H9 (cell line): Measurements from ENCODE around the gene SPEF2. TPM values are rescaled to one million over a fixed set of nuclear protein-coding genes. Genes with fewer than 3 reads are reported as not detected.

Source experiments
- DNase-seq: peaks from one replicate; pipeline ENCODE4 v3.0.0-alpha.2; 2017
- H2AFZ ChIP-seq: one replicate; pipeline ENCODE4 v1.6.1; 2013; ENCODE audit warnings: mild to moderate bottlenecking, low read length, control low read depth, moderate library complexity
- H2AK5ac ChIP-seq: 2 replicates; pipeline ENCODE4 v1.6.1; 2013; ENCODE audit warnings: low read length, control low read depth, mixed read lengths; ENCODE audit not compliant: insufficient read length
- H2BK120ac ChIP-seq: one replicate; pipeline ENCODE4 v1.6.1; 2013; ENCODE audit warnings: low read depth, mild to moderate bottlenecking, low read length, control low read depth, inconsistent platforms; ENCODE audit not compliant: poor library complexity, severe bottlenecking
- H2BK12ac ChIP-seq: 2 replicates; pipeline ENCODE4 v1.6.1; 2013; ENCODE audit warnings: low read length, control low read depth, mixed read lengths, low read depth; ENCODE audit not compliant: insufficient read length
- H2BK15ac ChIP-seq: 2 replicates; pipeline ENCODE4 v1.6.1; 2013; ENCODE audit warnings: low read depth, low read length, control low read depth
- H2BK20ac ChIP-seq: one replicate; pipeline ENCODE4 v1.6.1; 2013; ENCODE audit warnings: low read depth, mild to moderate bottlenecking, low read length, control low read depth, inconsistent platforms; ENCODE audit not compliant: poor library complexity, severe bottlenecking
- H2BK5ac ChIP-seq: 2 replicates; pipeline ENCODE4 v1.6.1; 2013; ENCODE audit warnings: low read length, control low read depth, mixed read lengths; ENCODE audit not compliant: insufficient read length
- H3K14ac ChIP-seq: 2 replicates; pipeline ENCODE4 v1.6.1; 2013; ENCODE audit warnings: low read length, control low read depth; ENCODE audit not compliant: insufficient read depth
- H3K18ac ChIP-seq: 2 replicates; pipeline ENCODE4 v1.6.1; 2013; ENCODE audit warnings: low read depth, mild to moderate bottlenecking, mixed read lengths, low read length, control low read depth; ENCODE audit not compliant: insufficient read length
- H3K23ac ChIP-seq: 2 replicates; pipeline ENCODE4 v1.6.1; 2013; ENCODE audit warnings: low read length, control low read depth, mixed read lengths, low read depth; ENCODE audit not compliant: insufficient read length
- H3K23me2 ChIP-seq: 2 replicates; pipeline ENCODE4 v1.6.1; 2013; ENCODE audit warnings: low read depth, mild to moderate bottlenecking, mixed read lengths, low read length, control low read depth; ENCODE audit not compliant: insufficient read length, poor library complexity, severe bottlenecking
- H3K27ac ChIP-seq: 2 replicates; pipeline ENCODE4 v1.5.1; 2013; ENCODE audit warnings: low read length, control low read depth, mixed read lengths, low read depth; ENCODE audit not compliant: insufficient read length
- H3K27me3 ChIP-seq: 2 replicates; pipeline ENCODE4 v1.6.1; 2013; ENCODE audit warnings: low read length, control low read depth, inconsistent platforms; ENCODE audit not compliant: insufficient read depth
- H3K4ac ChIP-seq: 2 replicates; pipeline ENCODE4 v1.6.1; 2013; ENCODE audit warnings: low read depth, mild to moderate bottlenecking, control low read depth, inconsistent platforms, low read length, moderate library complexity
- H3K4me1 ChIP-seq: 2 replicates; pipeline ENCODE4 v1.6.1; 2013; ENCODE audit warnings: low read length, control low read depth, inconsistent platforms; ENCODE audit not compliant: insufficient read depth
- H3K4me2 ChIP-seq: 2 replicates; pipeline ENCODE4 v1.6.1; 2013; ENCODE audit warnings: low read length, control low read depth, mixed read lengths; ENCODE audit not compliant: insufficient read length, insufficient read depth
- H3K56ac ChIP-seq: 2 replicates; pipeline ENCODE4 v1.6.1; 2013; ENCODE audit warnings: low read depth, mild to moderate bottlenecking, mixed read lengths, low read length, control low read depth; ENCODE audit not compliant: insufficient read length
- H3K79me1 ChIP-seq: 2 replicates; pipeline ENCODE4 v1.6.1; 2013; ENCODE audit warnings: low read depth, mild to moderate bottlenecking, moderate library complexity, low read length, control low read depth, inconsistent platforms; ENCODE audit not compliant: insufficient read depth, poor library complexity, severe bottlenecking
- H3K79me2 ChIP-seq: 2 replicates; pipeline ENCODE4 v1.6.1; 2013; ENCODE audit warnings: low read length, control low read depth, inconsistent platforms; ENCODE audit not compliant: insufficient read depth
- H3K9ac ChIP-seq: 2 replicates; pipeline ENCODE4 v1.6.1; 2013; ENCODE audit warnings: low read length, control low read depth, mixed read lengths; ENCODE audit not compliant: insufficient read length; ENCODE audit errors: extremely low read depth
- H3K9me3 ChIP-seq: one replicate; pipeline ENCODE4 v1.6.1; 2013; ENCODE audit warnings: low read depth, low read length, inconsistent platforms; ENCODE audit not compliant: control insufficient read depth
- H3T11ph ChIP-seq: one replicate; pipeline ENCODE4 v1.6.1; 2013; ENCODE audit warnings: mild to moderate bottlenecking, low read length, control low read depth, inconsistent platforms
- H4K20me1 ChIP-seq: one replicate; pipeline ENCODE4 v1.6.1; 2013; ENCODE audit not compliant: control insufficient read depth, insufficient read length, insufficient read depth
- H4K5ac ChIP-seq: 2 replicates; pipeline ENCODE4 v1.6.1; 2013; ENCODE audit warnings: low read depth, mild to moderate bottlenecking, mixed read lengths, low read length, control low read depth; ENCODE audit not compliant: insufficient read length
- H4K8ac ChIP-seq: replicated peaks from 2 replicates; pipeline ENCODE4 v1.6.1; 2013; ENCODE audit warnings: low read length, control low read depth, mixed read lengths, low read depth; ENCODE audit not compliant: insufficient read length
- H4K91ac ChIP-seq: 2 replicates; pipeline ENCODE4 v1.6.1; 2013; ENCODE audit warnings: low read depth, mild to moderate bottlenecking, moderate library complexity, mixed read lengths, low read length, control low read depth; ENCODE audit not compliant: insufficient read length
- H3K27ac Mint-ChIP-seq, 3 experiments: 2 replicates in 2 of 3; 3 replicates in 1 of 3; pipeline ENCODE4 v1.8.0; 2020 to 2021; ENCODE audit warnings: mixed read lengths in 3 of 3, mild to moderate bottlenecking in 1 of 3, moderate library complexity in 1 of 3
- H3K27me3 Mint-ChIP-seq: 2 replicates; pipeline ENCODE4 v1.8.0; 2021; ENCODE audit warnings: low read depth, mild to moderate bottlenecking, moderate library complexity, mixed read lengths
- H3K36me3 Mint-ChIP-seq, 3 experiments: 2 replicates in 2 of 3; 3 replicates in 1 of 3; pipeline ENCODE4 v1.8.0; 2020 to 2021; ENCODE audit warnings: low read depth in 3 of 3, mixed read lengths in 3 of 3; ENCODE audit not compliant: insufficient read depth in 1 of 3
- H3K4me1 Mint-ChIP-seq, 2 experiments: 2 replicates each; pipeline ENCODE4 v1.8.0; 2020; ENCODE audit warnings: mixed read lengths in 2 of 2
- H3K4me3 Mint-ChIP-seq, 2 experiments: 2 replicates in 1 of 2; 3 replicates in 1 of 2; pipeline ENCODE4 v1.8.0; 2020 to 2021; ENCODE audit warnings: mild to moderate bottlenecking in 2 of 2, mixed read lengths in 2 of 2, moderate library complexity in 1 of 2
- H3K9me3 Mint-ChIP-seq, 2 experiments: 2 replicates in 1 of 2; 3 replicates in 1 of 2; pipeline ENCODE4 v1.8.0; 2020; ENCODE audit warnings: mild to moderate bottlenecking in 2 of 2, mixed read lengths in 2 of 2, moderate library complexity in 1 of 2
- CTCF ChIP-seq: fragments of 200-600 bp; sonication (generic); conservative IDR thresholded peaks from 3 replicates; pipeline ENCODE4 v1.8.0; 2021; ENCODE audit warnings: antibody characterized with exemption, mild to moderate bottlenecking
- WGBS: extraction: QIAGEN DNeasy Blood & Tissue Kit; methylation state at CpG from one replicate; pipeline ENCODE4 v1.1.7; 2013; ENCODE audit warnings: missing lambda C conversion rate, low lambda C conversion rate, mixed read lengths; ENCODE audit not compliant: insufficient read length; ENCODE audit errors: extremely low coverage; 5-methylcytosine and 5-hydroxymethylcytosine counted together
- total RNA-seq: library from RNA; stranded (reverse); gene quantifications from 2 replicates; pipeline ENCODE4 v1.2.1, GENCODE V29; 2021

Gene SPEF2
- total RNA-seq, 1 experiment from 2014 or later = 1.0 TPM

- Histone ChIP-seq H3K4me1 (no peaks in the 10 kb centered on the region), H3K56ac (no peak overlapping the region), H3K18ac (no peak overlapping the region), H2BK15ac (no peak overlapping the region), H2BK12ac (no peak overlapping the region), H4K5ac (no peak overlapping the region), H2AK5ac (no peak overlapping the region), H3T11ph (no peak overlapping the region), H3K27me3 (peaks cover 40% of the 10 kb centered on the region), H3K23me2 (no peaks in the 10 kb centered on the region), H2BK120ac (no peak overlapping the region), H3K4ac (no peak overlapping the region), H3K9ac (no peak overlapping the region), H3K23ac (no peak overlapping the region), H3K9me3 (no peaks in the 10 kb centered on the region), H3K4me2 (peak overlapping the region; percentile 10), H2BK20ac (no peak overlapping the region), H3K27ac (no peak overlapping the region), H3K14ac (no peak overlapping the region), H3K79me2 (no peaks in the 10 kb centered on the region), H2AFZ (no peak overlapping the region), H4K8ac (no peak overlapping the region), H3K79me1 (no peaks in the 10 kb centered on the region), H4K91ac (no peak overlapping the region), H4K20me1 (no peaks in the 10 kb centered on the region), H2BK5ac (no peak overlapping the region)
- H3K27me3 Mint-ChIP-seq = peaks cover 93% of the 10 kb centered on the region
- DNase-seq = peak; percentile 63
- 0 out of 5 replicates have a peak overlapping the region, but pooled peaks of 1 of the 2 experiments have one; percentile 23 for H3K4me3 Mint-ChIP-seq
- H3K9me3 Mint-ChIP-seq = peaks cover 3 to 10% of the 10 kb centered on the region in 2 experiments; a peak in 3 of 5 replicates
- no peaks in the 10 kb centered on the region for H3K36me3 Mint-ChIP-seq
- H3K4me1 Mint-ChIP-seq = peaks cover 19 to 21% of the 10 kb centered on the region in 2 experiments
- no CpG with 5 or more reads among the region's 5 CpGs for WGBS
- H3K27ac Mint-ChIP-seq = no peak overlapping the region
- TF ChIP-seq CTCF = no peak
Measured at GRCh38 chr5:35753500-35753899, 135.8 kb downstream of the SPEF2 start.
